ENCODE measurements around the gene JUN. TPM values are rescaled to one million over a fixed set of nuclear protein-coding genes. Genes with fewer than 3 reads are reported as not detected.

The JUN gene
- total and polyA plus RNA-seq, 2 of the 13 experiments (the other 11 are each of a cell fraction or from before 2014, with no cell fraction given) = 18.2 to 22.3 TPM

- TF ChIP-seq ZZZ3 (CRISPR knock-in tag; IDR thresholded peaks at IDR 0.05; ENCODE audit: borderline replicate concordance) (no peak), POLR2A (IDR thresholded peaks at IDR 0.05; ENCODE audit: insufficient read depth in 1 of 2, low read depth in 2 of 2, low read length in 2 of 2) (no peak; a peak in 1 of 4 replicates), ZBTB14 (CRISPR knock-in tag; IDR thresholded peaks at IDR 0.05) (no peak), STAT6 (CRISPR knock-in tag; IDR thresholded peaks at IDR 0.05; ENCODE audit: borderline replicate concordance) (no peak), MTERF4 (CRISPR knock-in tag; IDR thresholded peaks at IDR 0.05) (no peak), FOXO1 (CRISPR knock-in tag; IDR thresholded peaks at IDR 0.05) (peak; percentile 20; the same call in 1 of the 2 replicates), ZNF281 (CRISPR knock-in tag; IDR thresholded peaks at IDR 0.05; ENCODE audit: borderline replicate concordance) (0 out of 2 replicates have a peak, but pooled peaks have one; percentile 27), ZNF251 (CRISPR knock-in tag; IDR thresholded peaks at IDR 0.05) (no peak), GATAD1 (CRISPR knock-in tag; IDR thresholded peaks at IDR 0.05) (peak; percentile 73), MBNL3 (CRISPR knock-in tag; conservative IDR thresholded peaks at IDR 0.05) (no peak), E2F1 (CRISPR knock-in tag; IDR thresholded peaks at IDR 0.05) (no peak), MAFF (IDR thresholded peaks at IDR 0.05; ENCODE audit: low read depth, low read length) (no peak), CHD4 (IDR thresholded peaks at IDR 0.05; ENCODE audit: borderline replicate concordance, low read length) (no peak), ZNF768 (CRISPR knock-in tag; IDR thresholded peaks at IDR 0.05) (no peak), ZNF367 (CRISPR knock-in tag; IDR thresholded peaks at IDR 0.05; ENCODE audit: borderline replicate concordance) (no peak), ZNF556 (CRISPR knock-in tag; IDR thresholded peaks at IDR 0.05; ENCODE audit: borderline replicate concordance) (no peak), THAP11 (CRISPR knock-in tag; IDR thresholded peaks at IDR 0.05) (peak; percentile 73), CBFB (CRISPR knock-in tag; IDR thresholded peaks at IDR 0.05) (no peak), KDM3A (CRISPR knock-in tag; IDR thresholded peaks at IDR 0.05; ENCODE audit: low read depth) (no peak), MLX (CRISPR knock-in tag; IDR thresholded peaks at IDR 0.05) (peak; percentile 98)
- TF ChIP-seq, protein P1, sequence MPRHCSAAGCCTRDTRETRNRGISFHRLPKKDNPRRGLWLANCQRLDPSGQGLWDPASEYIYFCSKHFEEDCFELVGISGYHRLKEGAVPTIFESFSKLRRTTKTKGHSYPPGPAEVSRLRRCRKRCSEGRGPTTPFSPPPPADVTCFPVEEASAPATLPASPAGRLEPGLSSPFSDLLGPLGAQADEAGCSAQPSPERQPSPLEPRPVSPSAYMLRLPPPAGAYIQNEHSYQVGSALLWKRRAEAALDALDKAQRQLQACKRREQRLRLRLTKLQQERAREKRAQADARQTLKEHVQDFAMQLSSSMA (CRISPR knock-in tag; IDR thresholded peaks at IDR 0.05) = no peak
These were observed 28.4 kb downstream of the JUN start (continued) for GRCh38 chr1:58755468-58755872.

Measured in HepG2 (cell line).